NCI-H2196 treated with DMSO at 0.1 percent for 48 hours (cell line): ENCODE data around the gene PPP6R1.
A peak's percentile ranks its signal among the peaks of the same experiment; 100 is the strongest.

Experiments used
- DNase-seq: peaks from one replicate; lab custom pipeline; 2025; ENCODE audit not compliant: unreplicated experiment; lab: John Stamatoyannopoulos, UW

Gene PPP6R1

GRCh38 chr19:55258828-55259539 is at the start of gene PPP6R1:
Gene PPP6R1 (minus strand): TSS chr19:55259017. CDS start chr19:55247103, 11,914 bp downstream.
- DNase-seq, result peak; percentile 96

- DNase-seq, result no peak
Measured at GRCh38 chr19:55308281-55308680, 49.5 kb upstream of the PPP6R1 start.

- no peak for DNase-seq
Measured at GRCh38 chr19:55306712-55307111, 47.9 kb upstream of the PPP6R1 start.

GRCh38 chr19:55305983-55306562 is 47.3 kb upstream of the PPP6R1 start:
- no peak for DNase-seq

GRCh38 chr19:55305491-55305890 is 46.7 kb upstream of the PPP6R1 start:
- DNase-seq, result no peak

GRCh38 chr19:55304980-55305379 is 46.2 kb upstream of the PPP6R1 start:
- no peak for DNase-seq

- no peak for DNase-seq
Measured at GRCh38 chr19:55304279-55304978, 45.6 kb upstream of the PPP6R1 start.

- DNase-seq, result no peak
Measured at GRCh38 chr19:55303477-55303876, 44.7 kb upstream of the PPP6R1 start.

GRCh38 chr19:55302318-55302703 is 43.5 kb upstream of the PPP6R1 start:
- no peak for DNase-seq

- DNase-seq, result peak; percentile 53
Measured at GRCh38 chr19:55301459-55302317, 42.9 kb upstream of the PPP6R1 start.

GRCh38 chr19:55300886-55301458 is 42.2 kb upstream of the PPP6R1 start:
- DNase-seq, result no peak

- DNase-seq, result no peak
Measured at GRCh38 chr19:55299991-55300390, 41.2 kb upstream of the PPP6R1 start.

GRCh38 chr19:55297267-55297666 is 38.5 kb upstream of the PPP6R1 start:
- DNase-seq, result no peak

- no peak for DNase-seq
Measured at GRCh38 chr19:55289117-55289796, 30.4 kb upstream of the PPP6R1 start.

- DNase-seq, result no peak
Measured at GRCh38 chr19:55287361-55288079, 28.7 kb upstream of the PPP6R1 start.

GRCh38 chr19:55285229-55285890 is 26.5 kb upstream of the PPP6R1 start:
- DNase-seq, result no peak

GRCh38 chr19:55284405-55285058 is 25.7 kb upstream of the PPP6R1 start:
- no peak for DNase-seq

- DNase-seq, result peak; percentile 54
Measured at GRCh38 chr19:55283548-55284377, 24.9 kb upstream of the PPP6R1 start, which contains the start of gene BRSK1. Gene BRSK1 (plus strand): TSS chr19:55283997. CDS start chr19:55284443, 446 bp downstream.
